ENCODE results near the gene MRPS10.

- no peak for TF ChIP-seq CTCF (IDR thresholded peaks at IDR 0.05 in 2 of 3, conservative IDR thresholded peaks at IDR 0.05 in 1 of 3; ENCODE audit: borderline replicate concordance in 1 of 3, insufficient read depth in 1 of 3, low read depth in 2 of 3, low read length in 2 of 3)
- no peak for TF ChIP-seq EZH2 (IDR thresholded peaks at IDR 0.05)
- no peak for TF ChIP-seq POLR2A (IDR thresholded peaks at IDR 0.05; ENCODE audit: borderline replicate concordance, extremely low read depth, insufficient read depth, insufficient read length)
- no peak for TF ChIP-seq EZH2phosphoT487 (IDR thresholded peaks at IDR 0.05; ENCODE audit: borderline replicate concordance)
- no peak for TF ChIP-seq POLR2AphosphoS5 (IDR thresholded peaks at IDR 0.05; ENCODE audit: low read depth, low read length)
- TF ChIP-seq REST (IDR thresholded peaks at IDR 0.05; ENCODE audit: low read depth), result no peak
- no peak for TF ChIP-seq CEBPB (IDR thresholded peaks at IDR 0.05; ENCODE audit: low read depth)
- no peak for TF ChIP-seq SRF (IDR thresholded peaks at IDR 0.05; ENCODE audit: low read depth)
Measured at GRCh38 chr6:42210551-42210950, 7.1 kb downstream of the MRPS10 start.
